Panc1 (cell line): ENCODE data around the gene LAMB3. TPM values are rescaled to one million over a fixed set of nuclear protein-coding genes. Genes with fewer than 3 reads are reported as not detected.

Source experiments
- ATAC-seq: fragments of 200-7000 bp; cut with Tn5 transposase; 2 replicates; pipeline ENCODE4 v1.9.1; 2020; ENCODE audit warnings: mild to moderate bottlenecking, moderate library complexity
- BruUV-seq: library from RNA; stranded (reverse); fragments of 400-500 nt; replicated peaks from 2 replicates; lab custom pipeline; 2021; lab: Mats Ljungman, UMichigan
- CTCF ChIA-PET: fragments of 300-600 bp; sonication (Branson Sonifier 250); formaldehyde crosslinking; loops from one replicate; lab custom pipeline; 2022; ENCODE audit warnings: antibody characterized with exemption; lab: Charles Lee
- POLR2A ChIA-PET: fragments of 300-600 bp; sonication (Branson Sonifier 250); formaldehyde crosslinking; loops from one replicate; lab custom pipeline; 2022; ENCODE audit warnings: antibody characterized with exemption; lab: Charles Lee
- DNase-seq: peaks from one replicate; pipeline ENCODE4 v3.0.0-alpha.2; 2010; ENCODE audit warnings: low read depth, low spot score
- H3K27ac ChIP-seq: 2 replicates; pipeline ENCODE4 v1.5.1; 2011; ENCODE audit warnings: mild to moderate bottlenecking, low read length, inconsistent platforms
- H3K27me3 ChIP-seq: fragments of 200-500 bp; sonication (Bioruptor generic); 2 replicates; pipeline ENCODE4 v1.6.0; 2014; ENCODE audit warnings: low read length, inconsistent platforms; ENCODE audit not compliant: control insufficient read depth, insufficient read depth
- H3K36me3 ChIP-seq: fragments of 200-500 bp; sonication (Bioruptor generic); 2 replicates; pipeline ENCODE4 v1.5.1; 2014; ENCODE audit warnings: inconsistent platforms, mild to moderate bottlenecking, low read length, moderate library complexity; ENCODE audit not compliant: control insufficient read depth, insufficient read depth
- H3K4me1 ChIP-seq: 2 replicates; pipeline ENCODE4 v1.5.1; 2011; ENCODE audit warnings: inconsistent platforms, mild to moderate bottlenecking, low read length, moderate library complexity; ENCODE audit not compliant: control insufficient read depth, insufficient read depth
- H3K4me3 ChIP-seq, 2 experiments: 2 replicates each; pipeline ENCODE4 v1.5.1; 2011 to 2012; ENCODE audit warnings: low read depth in 2 of 2, low read length in 2 of 2, mild to moderate bottlenecking in 2 of 2, inconsistent platforms in 1 of 2, moderate library complexity in 1 of 2
- H3K9me3 ChIP-seq: fragments of 200-500 bp; sonication (Bioruptor generic); 2 replicates; pipeline ENCODE4 v1.5.1; 2014; ENCODE audit warnings: low read depth, mild to moderate bottlenecking, inconsistent platforms, low read length, moderate library complexity; ENCODE audit not compliant: control insufficient read depth, insufficient read depth
- CTCF ChIP-seq: fragments of 450-650 bp; IDR thresholded peaks from 2 replicates; pipeline ENCODE4 v1.5.1; 2017; ENCODE audit warnings: mild to moderate bottlenecking
- POLR2AphosphoS5 ChIP-seq: IDR thresholded peaks from 2 replicates; pipeline ENCODE4 v1.6.1; 2012; ENCODE audit warnings: mild to moderate bottlenecking, low read depth, low read length, moderate library complexity
- SIN3A ChIP-seq: IDR thresholded peaks from 2 replicates; pipeline ENCODE4 v1.6.1; 2012; ENCODE audit warnings: low read depth, mild to moderate bottlenecking, low read length, moderate library complexity, borderline replicate concordance; ENCODE audit not compliant: insufficient read depth
- TCF7L2 ChIP-seq: IDR thresholded peaks from 2 replicates; pipeline ENCODE4 v1.6.1; 2011; ENCODE audit warnings: mild to moderate bottlenecking, low read depth, low read length, inconsistent platforms
- in situ Hi-C: cut with HindIII; loops from 2 replicates; pipeline ENCODE4 v1.10.0; 2016; ENCODE audit warnings: low sequenced_read_pairs, low pct_unique_long_range_greater_than_20kb
- intact Hi-C: fragments of 100-400 bp; cut with micrococcal nuclease; formaldehyde crosslinking; loops from one replicate; pipeline ENCODE4 v1.10.0; 2022; ENCODE audit not compliant: unreplicated experiment
- total RNA-seq: library from RNA; stranded (reverse); gene quantifications from one replicate; pipeline ENCODE4 v1.2.1, GENCODE V29; 2021; ENCODE audit not compliant: unreplicated experiment
- TF ChIP-seq, protein P1 (sequence below), 2 experiments: IDR thresholded peaks; 2 replicates each; pipeline ENCODE4 v1.6.1; 2011 to 2012; ENCODE audit warnings: low read depth in 2 of 2, control low read depth in 1 of 2, low read length in 1 of 2, mild to moderate bottlenecking in 1 of 2, moderate library complexity in 1 of 2; ENCODE audit not compliant: insufficient read depth in 1 of 2

Gene LAMB3
- total RNA-seq, 1 experiment from 2014 or later = 0.85 TPM

DNA sequence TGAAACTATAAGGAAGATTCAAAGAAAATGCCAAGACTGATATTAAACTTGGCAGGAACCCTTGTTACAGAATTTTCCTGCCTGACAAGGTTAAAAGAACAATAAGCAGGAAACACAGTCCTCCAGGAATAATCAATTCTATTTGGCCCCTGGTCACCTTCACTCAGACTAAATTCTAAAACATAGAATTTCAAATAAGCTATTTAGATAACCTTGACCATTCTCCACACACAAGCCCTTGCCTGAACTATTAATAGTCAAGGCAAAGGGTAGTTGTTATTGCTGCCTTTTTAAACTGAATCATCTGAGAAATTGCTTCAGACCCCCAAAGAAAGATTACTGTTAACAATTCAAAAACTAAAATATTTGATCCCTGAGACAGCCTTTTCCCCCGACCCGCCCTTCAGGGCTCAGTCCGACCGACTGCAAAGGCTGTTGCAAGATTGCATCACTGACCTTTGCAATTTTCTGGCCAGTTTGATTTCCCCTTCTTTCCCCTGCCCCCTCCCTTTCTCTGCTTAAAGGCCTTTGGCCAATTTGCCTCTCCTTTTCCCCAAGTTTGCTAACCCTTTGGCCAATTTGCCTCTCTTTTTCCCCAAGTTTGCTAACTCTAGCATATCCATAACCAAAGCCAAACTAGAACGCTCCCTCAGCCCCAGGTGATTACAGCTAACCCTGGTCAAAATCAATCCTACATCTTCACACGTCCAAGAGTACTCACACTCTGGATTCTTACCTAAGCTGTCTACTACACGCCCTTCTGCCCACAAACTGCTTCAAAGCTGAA, 21.6 kb upstream of the LAMB3 start:
- TF ChIP-seq TCF7L2 (no peak), POLR2AphosphoS5 (no peak), CTCF (no peak), SIN3A (no peak)
- TF ChIP-seq, protein P1, sequence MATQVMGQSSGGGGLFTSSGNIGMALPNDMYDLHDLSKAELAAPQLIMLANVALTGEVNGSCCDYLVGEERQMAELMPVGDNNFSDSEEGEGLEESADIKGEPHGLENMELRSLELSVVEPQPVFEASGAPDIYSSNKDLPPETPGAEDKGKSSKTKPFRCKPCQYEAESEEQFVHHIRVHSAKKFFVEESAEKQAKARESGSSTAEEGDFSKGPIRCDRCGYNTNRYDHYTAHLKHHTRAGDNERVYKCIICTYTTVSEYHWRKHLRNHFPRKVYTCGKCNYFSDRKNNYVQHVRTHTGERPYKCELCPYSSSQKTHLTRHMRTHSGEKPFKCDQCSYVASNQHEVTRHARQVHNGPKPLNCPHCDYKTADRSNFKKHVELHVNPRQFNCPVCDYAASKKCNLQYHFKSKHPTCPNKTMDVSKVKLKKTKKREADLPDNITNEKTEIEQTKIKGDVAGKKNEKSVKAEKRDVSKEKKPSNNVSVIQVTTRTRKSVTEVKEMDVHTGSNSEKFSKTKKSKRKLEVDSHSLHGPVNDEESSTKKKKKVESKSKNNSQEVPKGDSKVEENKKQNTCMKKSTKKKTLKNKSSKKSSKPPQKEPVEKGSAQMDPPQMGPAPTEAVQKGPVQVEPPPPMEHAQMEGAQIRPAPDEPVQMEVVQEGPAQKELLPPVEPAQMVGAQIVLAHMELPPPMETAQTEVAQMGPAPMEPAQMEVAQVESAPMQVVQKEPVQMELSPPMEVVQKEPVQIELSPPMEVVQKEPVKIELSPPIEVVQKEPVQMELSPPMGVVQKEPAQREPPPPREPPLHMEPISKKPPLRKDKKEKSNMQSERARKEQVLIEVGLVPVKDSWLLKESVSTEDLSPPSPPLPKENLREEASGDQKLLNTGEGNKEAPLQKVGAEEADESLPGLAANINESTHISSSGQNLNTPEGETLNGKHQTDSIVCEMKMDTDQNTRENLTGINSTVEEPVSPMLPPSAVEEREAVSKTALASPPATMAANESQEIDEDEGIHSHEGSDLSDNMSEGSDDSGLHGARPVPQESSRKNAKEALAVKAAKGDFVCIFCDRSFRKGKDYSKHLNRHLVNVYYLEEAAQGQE (IDR thresholded peaks at IDR 0.05; ENCODE audit: insufficient read depth in 1 of 2, low read depth in 2 of 2, low read length in 1 of 2) = no peak
- POLR2A ChIA-PET = no interaction called here
- CTCF ChIA-PET = no interaction called here
- no TSS peak for BruUV-seq
- Histone ChIP-seq H3K36me3 (no peaks in the 10 kb centered on the region), H3K9me3 (no peaks in the 10 kb centered on the region), H3K4me1 (no peaks in the 10 kb centered on the region), H3K27me3 (peaks cover 22% of the 10 kb centered on the region), H3K4me3 (no peak overlapping the region), H3K27ac (no peak overlapping the region)
- ATAC-seq = no peak
- DNase-seq = no peak
- in situ Hi-C loops (no loop called here), intact Hi-C loops (no loop called here)

DNA sequence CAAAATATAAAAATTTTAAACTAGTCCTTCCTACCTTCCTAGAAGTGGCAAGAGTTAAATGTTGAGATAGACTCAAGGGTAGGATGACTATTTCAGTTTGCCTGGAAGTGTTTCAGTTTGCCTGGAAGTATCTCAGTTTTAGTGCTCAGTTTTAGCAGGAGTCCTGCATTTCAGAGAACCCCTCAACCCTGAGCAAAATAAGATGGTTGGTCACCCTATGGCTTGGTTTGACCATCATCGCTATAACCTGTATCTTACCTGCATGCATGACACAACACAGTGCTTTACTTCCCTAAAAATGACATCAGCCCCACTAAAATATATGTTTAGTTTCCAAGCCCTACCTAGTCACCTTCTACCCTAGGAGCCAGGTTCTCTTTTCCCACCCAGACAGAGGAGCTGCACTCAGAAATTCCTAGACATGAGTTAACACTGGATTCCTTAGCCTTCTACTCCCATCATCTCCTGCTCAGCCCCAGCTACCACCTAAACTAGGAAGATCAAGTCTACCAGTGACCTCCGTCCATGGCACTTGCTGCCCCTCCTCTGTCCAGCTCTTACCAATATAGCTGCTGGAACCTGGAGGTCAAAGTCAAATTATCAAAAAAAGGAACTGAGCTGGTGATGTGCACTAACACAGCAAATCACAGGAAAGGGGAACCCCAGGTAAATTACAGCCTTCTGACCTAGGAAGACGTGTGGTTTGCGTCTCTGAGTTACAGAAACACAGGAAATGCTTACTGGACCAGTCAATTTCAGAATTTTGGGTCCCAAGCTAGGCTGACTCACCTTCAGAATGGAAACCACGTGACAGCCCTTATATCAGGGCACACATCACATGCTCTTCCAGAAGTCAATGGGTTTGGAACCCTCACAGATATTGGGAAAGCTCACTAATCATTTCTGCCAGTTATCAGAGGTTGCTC, 20.7 kb upstream of the LAMB3 start:
- no TSS peak for BruUV-seq
- H3K4me3 ChIP-seq = no peak overlapping the region
- in situ Hi-C loops = no loop called here
- ATAC-seq (no peak), DNase-seq (no peak)
- ChIA-PET POLR2A (no interaction called here), CTCF (no interaction called here)
- H3K9me3 ChIP-seq = no peaks in the 10 kb centered on the region
- intact Hi-C loops = no loop called here
- H3K27me3 ChIP-seq = peaks cover 22% of the 10 kb centered on the region
- no peaks in the 10 kb centered on the region for H3K4me1 ChIP-seq
- no peaks in the 10 kb centered on the region for H3K36me3 ChIP-seq
- H3K27ac ChIP-seq = no peak overlapping the region
- no peak for TF ChIP-seq TCF7L2
- TF ChIP-seq, protein P1 (IDR thresholded peaks at IDR 0.05; ENCODE audit: insufficient read depth in 1 of 2, low read depth in 2 of 2, low read length in 1 of 2) = no peak
- no peak for TF ChIP-seq CTCF
- no peak for TF ChIP-seq POLR2AphosphoS5
- TF ChIP-seq SIN3A = no peak
